ENCODE results near the gene PPP1R26.

The PPP1R26 gene

GRCh38 chr9:135500071-135500524 lies 20.5 kb downstream of the PPP1R26 start:
- TF ChIP-seq CTCF (IDR thresholded peaks at IDR 0.05; ENCODE audit: insufficient read depth, low read depth, low read length, missing control alignments) = no peak
- peak overlapping the region; percentile 78 for H3K4me3 ChIP-seq (ENCODE audit: low read depth, low read length)
- DNase-seq (ENCODE audit: low read depth) = no peak

DNA sequence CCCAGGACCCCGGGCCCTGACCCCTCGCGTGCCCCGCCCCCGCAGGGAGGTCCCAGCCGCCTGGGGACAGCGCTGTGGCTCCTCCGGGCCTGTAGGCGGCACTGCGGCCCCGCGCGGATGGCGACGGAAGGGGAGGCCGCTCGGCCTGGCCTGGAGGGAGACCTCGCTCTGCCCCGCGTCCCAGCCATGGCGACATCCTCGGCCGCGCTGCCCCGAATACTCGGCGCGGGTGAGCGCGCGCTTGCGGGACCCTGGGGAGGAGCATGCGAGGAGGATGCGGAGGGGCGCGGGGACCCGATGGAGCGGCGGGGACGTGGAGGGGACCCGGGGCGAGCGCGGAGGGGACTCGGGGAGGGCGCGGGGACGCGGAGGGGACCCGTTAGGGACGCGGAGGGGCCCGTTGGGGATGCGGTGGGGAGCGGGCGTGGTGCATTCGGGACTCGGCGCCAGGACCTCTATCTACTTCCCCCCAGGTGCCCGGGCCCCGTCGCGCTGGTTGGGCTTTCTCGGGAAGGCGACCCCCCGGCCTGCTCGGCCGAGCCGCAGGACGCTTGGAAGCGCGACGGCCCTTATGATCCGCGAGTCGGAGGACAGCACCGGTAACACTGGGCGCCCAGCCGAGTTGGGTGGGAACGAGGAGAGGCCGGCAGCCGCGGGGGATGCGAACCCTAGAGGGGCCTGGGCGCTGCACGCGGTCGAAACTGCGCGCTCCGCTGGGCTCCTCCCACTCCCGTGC lies 21.1 kb downstream of the PPP1R26 start, which contains the start of gene MRPS2:
Gene MRPS2 (plus strand): TSS at position 158 of the 736 bp plus-strand sequence. CDS start 29 bp downstream, at position 187.
- peak within 1 kb of the TSS; percentile 78 for H3K4me3 ChIP-seq (ENCODE audit: low read depth, low read length)
- peak; percentile 91 for TF ChIP-seq CTCF (IDR thresholded peaks at IDR 0.05; ENCODE audit: insufficient read depth, low read depth, low read length, missing control alignments)
- DNase-seq (ENCODE audit: low read depth) = peak; percentile 92

DNA sequence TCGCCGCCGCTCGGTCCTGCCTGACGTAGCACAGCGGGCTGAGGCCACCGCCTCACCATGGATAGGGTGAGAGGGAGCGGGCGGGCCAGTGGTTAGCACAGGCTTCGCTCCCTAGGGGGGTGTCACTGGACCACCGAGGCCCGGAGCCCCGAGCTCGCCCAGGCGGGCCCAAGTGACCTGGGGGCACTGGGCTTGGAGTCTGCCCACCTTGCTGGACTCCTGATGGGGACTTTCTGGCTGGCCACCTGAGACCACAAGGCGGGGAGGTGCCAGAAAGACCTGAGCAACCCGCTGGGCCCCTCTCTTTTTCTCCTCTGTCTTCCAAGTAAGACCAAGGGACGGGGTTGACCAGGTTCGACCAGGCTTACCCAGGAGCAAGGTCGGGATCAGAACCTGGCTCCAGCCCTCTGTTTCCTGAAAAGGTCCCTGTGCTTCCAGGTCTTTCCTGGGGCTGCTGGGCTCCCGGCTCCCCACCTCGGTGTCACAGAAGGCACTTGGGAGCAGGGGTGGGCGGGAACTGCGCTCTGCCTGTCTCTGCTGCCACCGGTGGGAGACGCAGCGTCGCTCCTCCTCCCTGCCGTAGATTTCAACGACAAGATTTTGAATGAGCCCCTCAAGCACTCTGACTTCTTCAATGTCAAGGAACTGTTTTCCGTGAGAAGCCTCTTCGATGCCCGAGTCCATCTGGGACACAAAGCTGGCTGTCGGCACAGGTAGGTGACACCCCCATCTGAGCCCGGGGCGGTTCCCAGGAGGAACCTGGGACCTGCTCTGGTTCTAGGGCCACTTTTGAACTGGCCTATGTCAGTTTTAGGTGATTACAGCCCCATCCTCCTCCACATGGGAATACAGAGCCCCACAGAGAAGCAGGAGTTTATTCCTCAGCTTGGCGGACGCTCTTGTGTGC lies 21.9 kb downstream of the PPP1R26 start:
- no peak for TF ChIP-seq CTCF (IDR thresholded peaks at IDR 0.05; ENCODE audit: insufficient read depth, low read depth, low read length, missing control alignments)
- H3K4me3 ChIP-seq (ENCODE audit: low read depth, low read length) = peak overlapping the region; percentile 78
- DNase-seq (ENCODE audit: low read depth) = no peak

DNA sequence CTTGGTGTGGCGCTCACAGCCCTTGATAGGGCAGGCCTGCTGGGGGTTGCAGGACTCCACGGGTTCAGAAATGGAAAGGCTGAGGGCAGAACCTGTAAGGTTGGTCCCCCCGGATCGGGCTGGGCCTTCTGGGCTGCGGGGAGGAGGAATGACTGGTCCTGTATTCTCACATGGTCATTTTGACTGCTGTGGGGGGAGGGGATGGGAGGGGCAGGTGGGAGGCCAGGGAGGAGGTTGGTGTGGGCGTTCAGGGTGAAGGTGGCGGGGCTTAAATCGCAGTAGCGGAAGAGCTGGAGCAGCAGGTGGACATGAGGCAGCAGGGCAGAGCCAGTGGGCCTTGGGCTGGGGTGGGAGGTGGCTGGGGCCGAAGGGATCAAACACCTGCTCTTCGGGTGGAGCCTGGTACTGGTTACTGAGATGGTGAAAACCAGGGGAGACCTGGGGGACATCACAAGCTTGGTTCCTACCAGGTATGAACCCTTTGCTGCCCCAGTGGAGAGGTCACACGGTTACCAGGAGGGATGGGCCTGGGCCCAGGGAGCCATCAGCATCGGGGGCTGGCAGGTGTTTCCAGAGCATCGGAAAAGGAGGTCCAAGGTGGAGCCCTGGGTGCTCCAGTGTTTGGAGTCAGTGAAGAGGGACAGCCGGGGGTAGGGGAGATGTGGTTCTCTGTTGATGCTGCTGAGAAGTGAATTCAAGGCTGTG lies 22.7 kb downstream of the PPP1R26 start:
- DNase-seq (ENCODE audit: low read depth) = no peak
- H3K4me3 ChIP-seq (ENCODE audit: low read depth, low read length) = no peak overlapping the region
- no peak for TF ChIP-seq CTCF (IDR thresholded peaks at IDR 0.05; ENCODE audit: insufficient read depth, low read depth, low read length, missing control alignments)

DNA sequence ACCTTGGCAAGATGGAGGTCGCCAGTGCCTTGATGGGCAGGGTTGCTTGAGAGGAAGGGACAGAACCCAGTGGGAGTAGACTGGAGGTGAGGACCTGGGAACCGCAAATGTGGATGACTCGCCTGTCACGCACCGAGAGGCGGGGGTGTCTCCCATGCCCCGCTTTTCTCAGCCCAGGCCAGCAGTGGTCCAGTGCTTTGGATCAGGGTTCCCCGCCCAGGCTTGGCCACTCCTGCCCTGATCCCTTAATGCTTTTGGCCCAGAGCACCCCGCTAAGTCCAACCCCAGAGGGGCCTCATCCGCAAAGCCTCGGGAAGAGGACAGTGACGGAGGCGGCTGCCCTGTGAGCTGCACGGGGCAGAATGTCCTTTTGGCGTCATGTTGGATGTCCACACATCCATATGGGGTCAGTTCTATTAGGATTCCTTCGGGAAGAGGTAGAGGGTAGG lies 23.3 kb downstream of the PPP1R26 start:
- no peak for TF ChIP-seq CTCF (IDR thresholded peaks at IDR 0.05; ENCODE audit: insufficient read depth, low read depth, low read length, missing control alignments)
- H3K4me3 ChIP-seq (ENCODE audit: low read depth, low read length) = no peak overlapping the region
- no peak for DNase-seq (ENCODE audit: low read depth)
